ENCODE data around the gene MIPOL1.

GRCh38 chr14:37466003-37466622, 268.4 kb downstream of the MIPOL1 start:
- TF ChIP-seq CTCF (IDR thresholded peaks at IDR 0.05) (no peak), EZH2 (IDR thresholded peaks at IDR 0.05) (no peak), EZH2phosphoT487 (IDR thresholded peaks at IDR 0.05) (no peak)
